Lower leg skin (tissue), 4 donors: ENCODE results near the gene AMFR. TPM values are rescaled to one million over a fixed set of nuclear protein-coding genes. Genes with fewer than 3 reads are reported as not detected.
A peak's percentile ranks its signal among the peaks of the same experiment; 100 is the strongest.

Experiments
- DNase-seq, 2 donors: peaks; one replicate each; pipeline ENCODE4 v3.0.0-alpha.2; 2019; ENCODE audit warnings: low spot score in 2 of 2
- H3K4me3 ChIP-seq: fragments of 200-600 bp; sonication (generic); 2 replicates; pipeline ENCODE4 v1.5.1; 2017; ENCODE audit warnings: mild to moderate bottlenecking, low read depth; ENCODE audit not compliant: poor library complexity, severe bottlenecking
- CTCF ChIP-seq, 3 donors: fragments of 450-650 bp; IDR thresholded peaks; one replicate each; pipeline ENCODE4 v1.5.1; 2016; ENCODE audit warnings: antibody characterized with exemption in 3 of 3, mild to moderate bottlenecking in 3 of 3, moderate library complexity in 2 of 3
- POLR2A ChIP-seq, 2 donors: fragments of 450-650 bp; IDR thresholded peaks; one replicate each; pipeline ENCODE4 v1.6.1; 2016 to 2017; ENCODE audit warnings: antibody characterized with exemption in 2 of 2, mild to moderate bottlenecking in 1 of 2, moderate library complexity in 1 of 2
- WGBS, 2 donors: methylation state at CpG; one replicate each; pipeline ENCODE4 v1.1.5; 2018; 5-methylcytosine and 5-hydroxymethylcytosine counted together
- intact Hi-C: fragments of 100-400 bp; cut with DNase I; formaldehyde crosslinking; loops from one replicate; pipeline ENCODE4 v1.15.0; 2023; ENCODE audit warnings: low total_unique reads
- total RNA-seq, 4 donors: library from RNA; depleted of rRNA; stranded (reverse); fragments of >200 nt; gene quantifications; one replicate each; pipeline ENCODE4 v1.1.0, GENCODE V29; 2016

Gene AMFR
- total RNA-seq, 4 donors from 2014 or later: 77.3 to 149 (median 124) TPM

GRCh38 chr16:56463153-56463552 is 37.8 kb upstream of the AMFR start:
- no peak for DNase-seq
- WGBS, 2 donors: 95 to 97% methylated on average over 6 of the region's 6 CpGs
- intact Hi-C loops: no loop called here
- TF ChIP-seq CTCF (IDR thresholded peaks at IDR 0.05) (no peak), POLR2A (IDR thresholded peaks at IDR 0.05) (no peak)
- H3K4me3 ChIP-seq: no peak overlapping the region

GRCh38 chr16:56462064-56462796 is 36.9 kb upstream of the AMFR start:
- WGBS, 2 donors: 88% methylated on average over 3 of the region's 3 CpGs
- no peak for TF ChIP-seq POLR2A (IDR thresholded peaks at IDR 0.05)
- no peak for TF ChIP-seq CTCF (IDR thresholded peaks at IDR 0.05)
- no peak for DNase-seq
- no peak overlapping the region for H3K4me3 ChIP-seq
- intact Hi-C loops: no loop called here

- intact Hi-C loops: no loop called here
- no peak for DNase-seq
- WGBS, 2 donors: 81 to 86% methylated on average over 2 of the region's 2 CpGs
- no peak overlapping the region for H3K4me3 ChIP-seq
- TF ChIP-seq CTCF (IDR thresholded peaks at IDR 0.05) (no peak), POLR2A (IDR thresholded peaks at IDR 0.05) (no peak)
Observed at GRCh38 chr16:56460101-56460500, 34.8 kb upstream of the AMFR start.

GRCh38 chr16:56457927-56458470 is 32.7 kb upstream of the AMFR start:
- 88 to 94% methylated on average over 6 of the region's 6 CpGs for WGBS, 2 donors

GRCh38 chr16:56451753-56452689 is 26.7 kb upstream of the AMFR start:
- H3K4me3 ChIP-seq: peak overlapping the region; percentile 60
- DNase-seq: no peak
- WGBS, 2 donors: 4 to 6% methylated on average over 31 of the region's 31 CpGs
- TF ChIP-seq CTCF (IDR thresholded peaks at IDR 0.05) (no peak), POLR2A (IDR thresholded peaks at IDR 0.05) (no peak)
- intact Hi-C loops: no loop called here

More at GRCh38 chr16:56457927-56458470, 32.7 kb upstream of the AMFR start:
- no peak for DNase-seq
- intact Hi-C loops: no loop called here
- TF ChIP-seq POLR2A (IDR thresholded peaks at IDR 0.05): no peak
- no peak for TF ChIP-seq CTCF (IDR thresholded peaks at IDR 0.05)
- H3K4me3 ChIP-seq: no peak overlapping the region
